Activated CD4-positive, alpha-beta T cell treated with anti-CD3 and anti-CD28 coated beads, Interleukin-2, amount 10 ng/mL, durations not matched to agents 7 days and 5 days (primary cell): ENCODE data around the gene HTR3B. TPM values are rescaled to one million over a fixed set of nuclear protein-coding genes. Genes with fewer than 3 reads are reported as not detected.

ENCODE experiments used
- CTCF ChIA-PET: fragments of 350-600 bp; sonication (Branson Sonifier 250); formaldehyde crosslinking; loops from one replicate; lab custom pipeline; 2021; ENCODE audit warnings: antibody characterized with exemption; lab: Charles Lee
- POLR2A ChIA-PET: fragments of 350-600 bp; sonication (Branson Sonifier 250); formaldehyde crosslinking; loops from one replicate; lab custom pipeline; 2021; ENCODE audit warnings: antibody characterized with exemption; lab: Charles Lee
- DNase-seq: peaks from one replicate; pipeline ENCODE4 v3.0.0-alpha.2; 2020
- H3K27ac Mint-ChIP-seq: one replicate; pipeline ENCODE4 v1.8.0; 2021; ENCODE audit warnings: mild to moderate bottlenecking, moderate library complexity, mixed read lengths
- H3K27me3 Mint-ChIP-seq: one replicate; pipeline ENCODE4 v1.8.0; 2021; ENCODE audit warnings: mixed read lengths
- H3K36me3 Mint-ChIP-seq: one replicate; pipeline ENCODE4 v1.8.0; 2021; ENCODE audit warnings: low read depth, mixed read lengths
- H3K4me1 Mint-ChIP-seq: one replicate; pipeline ENCODE4 v1.8.0; 2021; ENCODE audit warnings: mixed read lengths
- H3K4me3 Mint-ChIP-seq: one replicate; pipeline ENCODE4 v1.8.0; 2021; ENCODE audit warnings: mild to moderate bottlenecking, moderate library complexity, mixed read lengths
- H3K9me3 Mint-ChIP-seq: one replicate; pipeline ENCODE4 v1.8.0; 2021; ENCODE audit warnings: mixed read lengths
- total RNA-seq, 2 experiments: library from RNA; stranded (reverse); gene quantifications; one replicate each; pipeline ENCODE4 v1.2.3, GENCODE V29; 2021

The HTR3B gene
- total RNA-seq, 2 experiments from 2014 or later = not detected

- CTCF ChIA-PET = no interaction called here
- no peak for DNase-seq
- no peaks in the 10 kb centered on the region for H3K36me3 Mint-ChIP-seq
- H3K4me1 Mint-ChIP-seq = no peaks in the 10 kb centered on the region
- H3K27ac Mint-ChIP-seq = no peak overlapping the region
- H3K9me3 Mint-ChIP-seq = no peaks in the 10 kb centered on the region
- POLR2A ChIA-PET = no interaction called here
- H3K27me3 Mint-ChIP-seq = peaks cover 4% of the 10 kb centered on the region
- H3K4me3 Mint-ChIP-seq = no peak overlapping the region
These were observed 82.0 kb downstream of the HTR3B start for GRCh38 chr11:113986351-113987140.

GRCh38 chr11:113989381-113989780 lies 84.8 kb downstream of the HTR3B start:
- Mint-ChIP-seq H3K4me3 (no peak overlapping the region), H3K9me3 (no peaks in the 10 kb centered on the region), H3K36me3 (no peaks in the 10 kb centered on the region), H3K4me1 (no peaks in the 10 kb centered on the region), H3K27me3 (peaks cover 10% of the 10 kb centered on the region), H3K27ac (no peak overlapping the region)
- DNase-seq = no peak
- ChIA-PET CTCF (interaction anchor here (0.6 kb wide), 1 partner anchor 13 kb away, joined by 3 read pairs; no protein-coding TSS in a partner anchor), POLR2A (no interaction called here)

- no peak for DNase-seq
- Mint-ChIP-seq H3K27me3 (peaks cover 9% of the 10 kb centered on the region), H3K27ac (no peak overlapping the region), H3K9me3 (no peaks in the 10 kb centered on the region), H3K4me3 (no peak overlapping the region), H3K4me1 (peaks cover 5% of the 10 kb centered on the region), H3K36me3 (no peaks in the 10 kb centered on the region)
- ChIA-PET CTCF (interaction anchor here (0.6 kb wide), 1 partner anchor 13 kb away, joined by 3 read pairs; no protein-coding TSS in a partner anchor), POLR2A (no interaction called here)
These were observed 85.3 kb downstream of the HTR3B start for GRCh38 chr11:113989916-113990315.

- Mint-ChIP-seq H3K4me1 (peaks cover 8% of the 10 kb centered on the region), H3K9me3 (no peaks in the 10 kb centered on the region), H3K36me3 (no peaks in the 10 kb centered on the region), H3K27ac (no peak overlapping the region), H3K27me3 (peaks cover 6% of the 10 kb centered on the region), H3K4me3 (no peak overlapping the region)
- ChIA-PET POLR2A (no interaction called here), CTCF (interaction anchor here (0.7 to 1.2 kb wide), 2 partner anchors 95 to 272 kb away, joined by 3 read pairs; no protein-coding TSS in a partner anchor)
- peak; percentile 37 for DNase-seq
These were observed 86.6 kb downstream of the HTR3B start for GRCh38 chr11:113991170-113991569.

- Mint-ChIP-seq H3K4me3 (no peak overlapping the region), H3K27ac (no peak overlapping the region), H3K4me1 (peaks cover 8% of the 10 kb centered on the region), H3K36me3 (no peaks in the 10 kb centered on the region), H3K9me3 (no peaks in the 10 kb centered on the region), H3K27me3 (peaks cover 6% of the 10 kb centered on the region)
- POLR2A ChIA-PET = no interaction called here
- CTCF ChIA-PET = interaction anchor here (1.2 to 3.6 kb wide), 2 partner anchors 19 to 271 kb away, joined by 3 to 10 read pairs; no protein-coding TSS in a partner anchor
- no peak for DNase-seq
These were observed 87.3 kb downstream of the HTR3B start for GRCh38 chr11:113991718-113992458.

- ChIA-PET CTCF (interaction anchor here (1.2 to 3.6 kb wide), 4 partner anchors 20 to 271 kb away, joined by 3 to 18 read pairs (median 8); no protein-coding TSS in a partner anchor), POLR2A (no interaction called here)
- no peaks in the 10 kb centered on the region for H3K9me3 Mint-ChIP-seq
- H3K36me3 Mint-ChIP-seq = no peaks in the 10 kb centered on the region
- peaks cover 10% of the 10 kb centered on the region for H3K27me3 Mint-ChIP-seq
- DNase-seq = no peak
- H3K27ac Mint-ChIP-seq = no peak overlapping the region
- H3K4me3 Mint-ChIP-seq = no peak overlapping the region
- H3K4me1 Mint-ChIP-seq = peaks cover 8% of the 10 kb centered on the region
These were observed 88.0 kb downstream of the HTR3B start for GRCh38 chr11:113992459-113993110.

GRCh38 chr11:113994077-113994954 lies 89.7 kb downstream of the HTR3B start:
- CTCF ChIA-PET = interaction anchor here (0.5 to 3.6 kb wide), 4 partner anchors 14 to 268 kb away, joined by 3 to 18 read pairs (median 8); no protein-coding TSS in a partner anchor
- DNase-seq = peak; percentile 47
- no peak overlapping the region for H3K27ac Mint-ChIP-seq
- no peaks in the 10 kb centered on the region for H3K36me3 Mint-ChIP-seq
- H3K9me3 Mint-ChIP-seq = no peaks in the 10 kb centered on the region
- H3K27me3 Mint-ChIP-seq = peaks cover 10% of the 10 kb centered on the region
- no peak overlapping the region for H3K4me3 Mint-ChIP-seq
- H3K4me1 Mint-ChIP-seq = peaks cover 8% of the 10 kb centered on the region
- POLR2A ChIA-PET = no interaction called here

Other genes starting within 250 kb of the HTR3B start
- under 1 TPM; 0.52 to 0.64 TPM for gene TMPRSS5, start 198.5 kb upstream of the HTR3B start, total RNA-seq
- 10 to 100 TPM; 19.9 to 20.8 TPM for gene ZW10, start 131.1 kb upstream of the HTR3B start, total RNA-seq
- not detected for gene CLDN25, start 125.0 kb upstream of the HTR3B start, total RNA-seq
- gene USP28, start 29.2 kb upstream of the HTR3B start, total RNA-seq = 10 to 100 TPM; 36.7 to 36.9 TPM
- gene HTR3A, start 70.3 kb downstream of the HTR3B start, total RNA-seq = not detected
- gene ZBTB16, start 154.9 kb downstream of the HTR3B start, total RNA-seq = 1 to 10 TPM; 7.4 to 7.6 TPM